ENCODE data around the gene DMD.
"Not testable (repeated sequence)": the region's sequence is repeated elsewhere in the genome, so short reads cannot be mapped to it uniquely, and the experiment has no call there.

The DMD gene

DNA sequence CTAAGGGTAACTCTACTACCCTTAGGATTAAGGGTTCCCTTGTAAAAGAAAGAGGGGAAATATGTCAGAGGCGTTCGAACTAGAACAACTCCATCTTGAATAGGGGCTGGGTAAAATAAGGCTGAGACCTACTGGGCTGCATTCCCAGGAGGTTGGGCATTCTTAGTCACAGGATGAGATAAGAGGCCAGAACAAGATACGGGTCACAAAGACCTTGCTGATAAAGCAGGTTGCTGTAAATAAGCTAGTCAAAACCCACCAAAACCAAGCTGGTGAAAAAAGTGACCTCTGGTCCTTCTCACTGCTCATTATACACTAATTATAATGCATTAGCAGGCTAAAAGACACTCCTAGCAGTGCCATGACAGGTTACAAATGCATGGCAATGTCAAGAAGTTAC, 922.0 kb downstream of the DMD start:
- DNase-seq (ENCODE audit: low read depth in 2 of 2, low spot score in 1 of 2): no peak

GRCh38 chrX:32281853-32282252, 929.5 kb downstream of the DMD start:
- no peak for DNase-seq (ENCODE audit: low read depth in 2 of 2, low spot score in 1 of 2)

GRCh38 chrX:32280921-32281320, 930.4 kb downstream of the DMD start:
- no peak for DNase-seq (ENCODE audit: low read depth in 2 of 2, low spot score in 1 of 2)

GRCh38 chrX:32280489-32280888, 930.9 kb downstream of the DMD start:
- DNase-seq (ENCODE audit: low read depth in 2 of 2, low spot score in 1 of 2): no peak

GRCh38 chrX:32276153-32276552, 935.2 kb downstream of the DMD start:
- DNase-seq (ENCODE audit: low read depth in 2 of 2, low spot score in 1 of 2): no peak

DNA sequence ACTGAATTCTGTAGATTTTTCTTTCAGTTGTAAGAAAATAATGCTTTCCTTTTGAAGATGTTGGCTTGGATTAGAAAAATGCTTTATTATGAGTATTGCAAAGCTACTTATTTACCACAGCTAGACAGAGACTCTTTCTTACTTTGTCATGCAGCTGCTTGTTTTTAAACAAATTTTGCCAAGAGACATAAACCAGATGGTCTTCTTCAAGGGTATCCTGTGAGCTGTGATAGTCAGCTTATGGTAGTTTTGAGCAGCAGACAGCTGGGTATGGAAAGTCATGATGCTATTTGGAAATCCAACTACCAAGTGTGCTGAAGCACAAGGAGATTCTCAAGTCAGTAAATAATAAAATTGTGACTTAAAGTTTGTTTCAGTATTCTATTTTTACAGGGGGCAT, 941.5 kb downstream of the DMD start:
- DNase-seq (ENCODE audit: low read depth in 2 of 2, low spot score in 1 of 2): no peak

DNA sequence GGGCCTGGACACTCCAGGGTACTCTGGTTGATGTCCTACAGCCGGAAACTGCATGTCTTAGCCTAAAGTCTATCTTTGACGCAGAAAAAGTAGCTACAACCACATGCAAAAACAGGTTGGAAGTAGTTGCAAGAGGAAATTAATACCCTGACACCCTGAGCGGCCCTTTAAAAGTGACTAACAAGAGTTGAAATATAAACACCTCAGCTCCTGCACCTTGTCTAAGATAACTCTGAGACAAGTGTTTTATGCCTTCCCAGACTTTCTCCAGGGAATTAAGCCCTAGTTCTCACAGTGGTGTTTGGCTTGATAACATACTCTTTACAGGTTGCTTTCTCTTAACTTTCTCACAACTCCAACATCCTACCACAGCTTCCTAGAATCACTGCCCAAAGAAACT, 943.1 kb downstream of the DMD start:
- no peak for DNase-seq (ENCODE audit: low read depth in 2 of 2, low spot score in 1 of 2)

DNA sequence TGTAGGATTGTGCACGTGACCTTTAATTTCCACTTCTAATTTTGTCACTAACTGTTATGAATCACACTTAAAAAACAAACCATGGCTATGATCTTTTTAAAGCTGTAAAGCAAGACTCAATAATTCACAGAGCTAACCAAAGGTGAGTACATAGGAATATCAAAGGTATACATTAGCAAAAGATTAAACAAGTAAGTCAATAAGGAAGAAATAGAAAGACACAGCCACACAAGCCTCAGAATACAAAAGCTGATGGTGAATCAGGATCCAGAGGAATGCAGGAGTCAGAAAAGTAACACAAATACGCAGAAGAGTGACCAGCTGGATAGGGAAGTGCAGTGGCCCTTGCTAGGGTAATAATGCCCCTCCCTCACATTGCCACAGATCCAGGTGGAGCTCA, 943.6 kb downstream of the DMD start:
- no peak for DNase-seq (ENCODE audit: low read depth in 2 of 2, low spot score in 1 of 2)

DNA sequence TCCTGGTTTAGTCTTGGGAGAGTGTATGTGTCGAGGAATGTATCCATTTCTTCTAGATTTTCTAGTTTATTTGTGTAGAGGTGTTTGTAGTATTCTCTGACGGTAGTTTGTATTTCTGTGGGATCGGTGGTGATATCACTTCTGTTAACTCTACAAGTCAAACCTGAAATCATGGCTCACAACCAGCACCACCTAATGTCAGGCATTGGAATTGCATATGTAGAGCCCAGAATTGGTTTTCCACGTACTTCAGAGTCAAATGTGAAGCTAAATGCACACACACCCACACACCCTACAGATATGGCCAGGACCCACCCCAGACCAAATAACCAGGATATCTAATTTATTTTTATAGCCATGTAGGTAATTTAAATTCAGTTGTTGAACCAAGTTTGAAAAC, 964.7 kb downstream of the DMD start:
- DNase-seq (ENCODE audit: low read depth in 2 of 2, low spot score in 1 of 2): not testable (repeated sequence)

DNA sequence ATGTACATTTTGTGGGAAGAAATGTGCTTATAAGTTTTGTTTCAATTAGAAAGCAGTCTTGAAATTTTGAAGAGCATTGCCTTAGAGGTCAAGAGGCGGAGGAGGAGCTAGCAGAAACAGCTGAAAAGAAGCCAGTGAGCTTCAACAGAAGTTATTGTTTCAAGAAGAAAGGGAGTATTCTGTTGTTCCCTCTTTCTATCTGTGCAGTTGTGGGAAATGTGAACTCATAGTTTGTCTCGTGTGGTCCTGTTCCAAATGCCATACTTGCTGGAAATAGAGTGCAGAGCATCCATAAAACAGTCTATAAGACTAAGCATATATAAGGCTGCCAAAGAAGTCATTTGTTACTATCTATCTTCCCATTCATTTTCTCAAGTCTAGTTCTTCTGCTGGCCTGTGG, 1015.7 kb downstream of the DMD start:
- no peak for DNase-seq (ENCODE audit: low read depth in 2 of 2, low spot score in 1 of 2)

- DNase-seq (ENCODE audit: low read depth in 2 of 2, low spot score in 1 of 2): no peak
Measured at GRCh38 chrX:32191316-32191715, 1020.0 kb downstream of the DMD start.

DNA sequence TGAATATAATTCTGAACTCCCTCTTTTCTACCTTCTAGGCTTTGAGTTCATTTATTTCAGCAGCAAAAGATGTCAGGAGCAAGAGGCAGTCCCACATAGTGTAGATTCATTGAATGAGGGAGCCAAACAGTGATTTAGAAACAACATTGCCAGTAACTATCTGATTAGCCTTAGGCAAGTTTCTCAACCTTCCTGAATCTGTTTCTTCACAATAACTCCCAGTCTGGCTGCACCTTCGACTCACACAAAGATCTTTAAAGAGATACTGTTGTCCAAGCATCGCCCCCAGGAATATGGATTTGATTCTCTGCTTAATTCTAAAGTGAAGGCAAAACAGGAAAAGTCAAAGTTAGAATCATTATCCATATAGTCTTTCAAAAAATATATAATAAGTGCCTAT, 1026.2 kb downstream of the DMD start:
- no peak for DNase-seq (ENCODE audit: low read depth in 2 of 2, low spot score in 1 of 2)

DNA sequence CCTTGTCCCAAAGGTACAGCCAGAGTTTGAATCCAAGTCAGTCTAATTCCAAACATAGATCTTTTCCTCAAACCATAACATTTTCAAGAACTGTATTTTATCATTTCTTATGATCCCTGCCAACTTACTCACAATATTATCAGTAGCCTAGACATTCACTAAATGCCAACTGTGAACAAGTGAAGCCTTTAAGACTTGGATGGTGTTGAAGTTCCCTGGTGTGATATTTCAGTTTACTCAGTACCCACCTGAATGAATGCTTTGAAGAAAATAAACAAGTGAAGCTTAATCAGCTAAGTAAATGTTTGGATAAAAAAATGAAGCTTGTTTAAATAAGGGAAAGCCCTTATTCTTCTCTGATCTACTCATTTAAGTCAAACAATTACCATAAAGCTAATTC, 1028.3 kb downstream of the DMD start:
- no peak for DNase-seq (ENCODE audit: low read depth in 2 of 2, low spot score in 1 of 2)

DNA sequence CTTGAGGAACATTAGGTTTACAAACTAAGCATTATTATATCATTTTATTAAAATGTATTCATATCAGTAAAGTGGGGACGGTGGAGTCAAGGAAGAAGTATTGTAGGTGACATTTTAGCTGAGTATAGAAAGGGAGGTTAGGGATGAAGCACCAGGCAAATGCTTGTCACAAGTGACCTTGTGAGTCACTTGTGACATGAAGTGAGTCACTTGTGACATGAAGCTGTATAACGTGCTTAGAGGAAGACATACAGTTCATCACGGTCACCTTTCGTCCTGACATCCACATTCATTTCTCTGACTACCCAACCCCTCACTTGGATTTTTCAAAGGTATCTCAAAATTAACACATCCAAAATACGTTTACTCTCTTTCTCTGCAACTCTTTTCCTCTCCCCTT, 1034.8 kb downstream of the DMD start:
- DNase-seq (ENCODE audit: low read depth in 2 of 2, low spot score in 1 of 2): no peak

DNA sequence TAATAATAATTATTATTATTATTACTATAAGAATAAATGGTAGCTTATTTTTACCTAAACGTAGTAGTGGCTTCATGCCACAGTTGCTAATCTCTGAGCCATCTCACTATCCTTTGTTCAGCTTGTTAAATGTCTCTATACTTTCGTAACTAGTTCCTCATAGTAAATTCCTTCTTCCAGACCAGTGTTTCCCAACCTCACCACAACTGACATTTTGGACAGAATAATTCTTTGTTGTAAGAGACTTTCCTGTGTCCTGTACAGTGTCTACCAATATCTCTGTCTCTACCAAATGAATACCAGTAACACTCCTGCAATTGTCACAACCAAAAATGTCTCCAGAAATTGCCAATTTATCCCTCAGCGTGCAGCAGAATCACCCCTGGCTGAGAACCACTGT, 1040.9 kb downstream of the DMD start:
- DNase-seq (ENCODE audit: low read depth in 2 of 2, low spot score in 1 of 2): no peak

DNA sequence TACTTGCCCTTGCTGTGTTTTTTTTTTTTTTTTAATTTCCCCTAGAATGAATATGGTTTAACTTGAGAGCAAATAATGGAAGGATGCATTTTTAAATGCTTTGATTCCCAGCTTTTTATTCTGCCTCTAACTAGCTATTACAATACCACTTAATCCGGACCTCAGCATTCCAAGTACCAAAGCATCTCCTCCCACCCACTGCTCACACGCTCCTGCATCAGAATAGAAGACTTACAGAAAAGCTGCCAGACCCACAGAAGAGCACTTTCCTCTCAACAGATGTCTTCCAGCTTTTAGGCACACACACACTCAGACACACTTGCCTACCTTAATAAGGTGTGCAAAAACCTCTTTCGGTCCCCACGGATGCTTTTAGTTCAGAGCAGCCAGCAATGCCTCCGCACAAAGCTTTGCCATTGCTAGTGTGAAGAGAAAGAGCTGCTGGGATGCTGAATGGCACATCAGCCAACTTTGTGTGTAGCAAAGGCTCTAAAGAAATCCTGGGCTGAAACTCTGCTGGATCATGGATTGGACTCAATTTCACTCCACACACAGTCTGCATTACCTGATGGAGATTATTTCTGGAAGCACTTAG, 1056.2 kb downstream of the DMD start:
- DNase-seq (ENCODE audit: low read depth in 2 of 2, low spot score in 1 of 2): no peak

DNA sequence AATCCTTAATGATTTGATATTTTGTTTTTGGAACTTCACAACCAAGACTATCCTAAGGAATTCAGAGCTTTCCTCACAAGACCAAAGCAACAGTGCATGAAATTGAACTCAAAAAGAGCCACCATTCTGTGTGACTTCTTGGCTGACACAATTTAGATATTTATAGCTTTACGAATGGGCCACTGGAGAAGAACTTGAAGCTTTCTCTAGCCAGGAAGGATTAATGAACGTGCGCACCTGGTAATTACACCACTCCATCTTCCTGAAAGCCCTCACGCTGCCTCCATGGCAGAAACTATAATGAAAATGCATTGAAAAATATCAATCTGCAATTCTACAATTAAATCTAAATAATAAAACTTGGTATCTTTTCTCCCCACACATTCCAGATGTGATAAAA, 1057.8 kb downstream of the DMD start:
- DNase-seq (ENCODE audit: low read depth in 2 of 2, low spot score in 1 of 2): no peak

DNA sequence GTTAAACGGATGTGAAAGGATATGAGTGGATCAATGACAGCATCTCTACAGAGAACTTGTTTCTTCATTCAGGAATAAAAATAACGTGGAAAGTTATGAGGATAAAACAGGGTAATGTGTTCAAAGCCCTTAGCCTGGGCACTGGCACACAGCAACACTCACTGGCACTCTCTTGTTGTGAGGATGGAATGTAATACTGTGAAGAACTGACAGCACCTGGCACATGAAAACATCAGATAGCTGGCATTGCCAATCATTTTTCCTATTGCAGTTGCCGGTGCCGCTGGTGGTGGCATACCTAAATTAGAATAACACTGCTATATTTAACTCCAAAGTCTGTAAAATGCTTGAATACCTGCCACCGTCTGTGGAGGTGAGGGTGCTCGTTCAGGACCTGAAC, 1061.2 kb downstream of the DMD start:
- no peak for DNase-seq (ENCODE audit: low read depth in 2 of 2, low spot score in 1 of 2)

DNA sequence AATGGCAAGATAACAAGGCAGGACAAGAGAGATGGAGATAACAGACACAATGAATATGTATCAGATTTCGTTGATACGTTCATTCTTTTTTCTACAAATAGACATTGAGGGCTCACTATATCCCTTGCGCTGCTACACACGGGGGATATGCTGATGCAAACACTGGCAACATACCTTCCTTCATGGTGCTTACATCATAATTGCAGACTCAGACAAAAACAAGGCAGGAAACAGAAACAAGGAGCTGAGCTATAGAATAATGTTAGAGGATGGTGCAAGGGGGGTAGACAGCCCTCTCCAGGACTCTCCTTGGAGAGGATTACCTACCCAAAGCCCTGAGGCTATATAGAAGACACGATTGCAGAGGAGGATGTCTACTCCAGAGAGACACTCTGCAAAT, 1069.5 kb downstream of the DMD start:
- DNase-seq (ENCODE audit: low read depth in 2 of 2, low spot score in 1 of 2): no peak

DNA sequence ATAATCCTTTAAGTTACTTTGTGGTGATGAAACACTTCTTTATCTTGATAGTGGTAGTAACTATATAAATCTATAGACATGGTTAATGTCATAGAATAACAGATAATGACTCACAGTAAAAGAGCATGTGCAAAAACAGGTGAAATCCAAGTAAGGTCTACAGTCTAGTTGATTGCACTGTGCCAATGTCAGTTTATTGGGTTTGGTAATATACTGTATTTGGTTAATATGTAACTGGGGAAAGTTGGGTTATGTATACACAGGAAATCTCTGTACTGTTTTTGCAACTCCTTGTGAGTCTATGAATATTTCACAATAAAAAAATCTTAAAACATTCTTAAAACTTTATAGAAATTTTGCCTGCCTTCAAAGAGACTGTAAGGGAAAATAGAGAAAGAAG, 1071.9 kb downstream of the DMD start:
- DNase-seq (ENCODE audit: low read depth in 2 of 2, low spot score in 1 of 2): no peak

- DNase-seq (ENCODE audit: low read depth in 2 of 2, low spot score in 1 of 2): no peak
Measured at GRCh38 chrX:32137525-32137924, 1073.8 kb downstream of the DMD start.

DNA sequence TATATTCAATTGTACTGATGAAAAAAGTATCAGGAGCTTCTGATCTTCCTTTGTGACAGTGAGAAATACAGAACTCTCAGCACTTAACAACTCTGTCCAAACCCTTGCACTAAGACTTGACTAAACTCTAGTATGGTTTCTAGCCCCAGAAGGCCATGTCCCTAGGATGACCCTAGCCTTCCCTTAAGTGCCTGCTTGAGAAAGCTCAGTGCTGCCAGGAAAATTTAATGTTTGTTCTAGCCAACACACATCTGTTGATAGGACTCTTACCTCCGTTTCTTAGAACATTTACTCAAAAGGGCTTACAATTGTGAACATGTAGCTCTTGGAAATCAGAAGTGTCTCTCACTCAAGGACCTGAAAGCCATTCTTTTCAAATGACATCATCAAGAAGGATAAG, 1084.4 kb downstream of the DMD start:
- no peak for DNase-seq (ENCODE audit: low read depth in 2 of 2, low spot score in 1 of 2)

DNA sequence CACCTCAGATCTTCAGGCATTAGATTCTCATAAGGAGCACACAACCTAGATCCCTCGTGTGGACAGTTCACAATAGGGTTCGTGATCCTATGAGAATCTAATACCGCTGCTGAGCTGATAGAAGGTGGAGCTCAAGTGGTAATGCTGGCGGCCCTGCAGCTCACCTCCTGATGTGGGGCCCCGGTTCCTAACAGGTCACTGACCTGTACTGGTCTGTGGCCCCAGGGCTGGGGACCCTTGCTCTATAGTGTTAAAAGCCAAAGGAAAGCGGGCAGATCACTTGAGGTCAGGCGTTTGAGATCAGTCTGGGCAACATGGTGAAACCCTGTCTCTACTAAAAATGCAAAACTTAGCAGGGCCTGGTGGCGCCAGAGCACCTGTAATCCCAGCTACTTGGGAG, 1092.5 kb downstream of the DMD start:
- DNase-seq (ENCODE audit: low read depth in 2 of 2, low spot score in 1 of 2): no peak

- no peak for DNase-seq (ENCODE audit: low read depth in 2 of 2, low spot score in 1 of 2)
Measured at GRCh38 chrX:32116047-32116446, 1095.3 kb downstream of the DMD start.

Data from stimulated activated CD8-positive, alpha-beta memory T cell treated with anti-CD3 and anti-CD28 coated beads, Interleukin-4, amount 100 ng/mL, for 4 hours (primary cell).